K562 (cell line): Measurements from ENCODE around the gene UNC13C. TPM values are rescaled to one million over a fixed set of nuclear protein-coding genes. Genes with fewer than 3 reads are reported as not detected.

Source experiments
- ATAC-seq: fragments of 200-7000 bp; cut with Tn5 transposase; 3 replicates; pipeline ENCODE4 v1.9.1; 2020; ENCODE audit warnings: moderate library complexity
- BruUV-seq: library from RNA; stranded (reverse); fragments of 400-500 nt; replicated peaks from 2 replicates; lab custom pipeline; 2021; lab: Mats Ljungman, UMichigan
- CTCF ChIA-PET: fragments of 300-600 bp; formaldehyde crosslinking; extraction: SDS; loops from one replicate; lab custom pipeline; 2021; ENCODE audit warnings: low intra/inter-chr PET ratio; lab: Yijun Ruan, JAX
- POLR2A ChIA-PET: fragments of 300-600, 350-650 bp; sonication (Branson Sonifier 250); formaldehyde crosslinking; extraction: SDS; loops from one replicate; lab custom pipeline; 2021; ENCODE audit warnings: antibody characterized with exemption, inconsistent platforms; lab: Yijun Ruan, JAX
- DNase-seq, 4 experiments: peaks; one replicate each; pipeline versions ENCODE4 v3.0.0 to v3.0.0-alpha.2; 2011 to 2018; ENCODE audit warnings: low spot score in 3 of 4, mixed read lengths in 3 of 4; ENCODE audit errors: extremely low read depth in 1 of 4
- FAIRE-seq: peaks from 2 replicates; lab custom pipeline; 2011; peaks lifted over from hg19 to GRCh38; lab: Jason Lieb, UNC
- H2AFZ ChIP-seq: 2 replicates; pipeline ENCODE4 v1.6.0; 2011; ENCODE audit warnings: low read depth, low read length, control low read depth, inconsistent platforms
- H3K27ac ChIP-seq: fragments of 200-600 bp; 3 replicates; pipeline ENCODE4 v1.8.0; 2011; ENCODE audit warnings: low read depth, mild to moderate bottlenecking, control low read depth, inconsistent platforms, low read length, moderate library complexity, mixed read lengths; ENCODE audit errors: extremely low read depth
- H3K27me3 ChIP-seq, 2 experiments: fragments of 300-600 bp in 1 of 2; 2 replicates in 1 of 2; 3 replicates in 1 of 2; pipeline versions ENCODE4 v1.6.0 to v1.8.0; 2011; ENCODE audit warnings: inconsistent platforms in 2 of 2, low read length in 2 of 2, mild to moderate bottlenecking in 1 of 2, mixed read lengths in 1 of 2, moderate library complexity in 1 of 2; ENCODE audit not compliant: control insufficient read depth in 2 of 2, insufficient read depth in 2 of 2
- H3K36me3 ChIP-seq: fragments of 300-600 bp; 3 replicates; pipeline ENCODE4 v1.8.0; 2011; ENCODE audit warnings: mild to moderate bottlenecking, low read length, inconsistent platforms; ENCODE audit not compliant: control insufficient read depth, insufficient read depth
- H3K4me1 ChIP-seq, 2 experiments: fragments of 200-600 bp in 1 of 2; replicated peaks in 1 of 2; 2 replicates in 1 of 2; 3 replicates in 1 of 2; pipeline versions ENCODE4 v1.5.1 to v1.8.0; 2011; ENCODE audit warnings: inconsistent platforms in 2 of 2, low read length in 2 of 2, mild to moderate bottlenecking in 1 of 2, mixed read lengths in 1 of 2, moderate library complexity in 1 of 2; ENCODE audit not compliant: control insufficient read depth in 2 of 2, insufficient read depth in 2 of 2
- H3K4me2 ChIP-seq: 2 replicates; pipeline ENCODE4 v1.6.1; 2011; ENCODE audit warnings: low read length, control low read depth, inconsistent platforms, mixed read lengths; ENCODE audit not compliant: insufficient read depth
- H3K4me3 ChIP-seq: fragments of 200-600 bp; sonication (generic), shearing (Covaris generic); 2 replicates; pipeline ENCODE4 v1.5.1; 2016; ENCODE audit warnings: control low read depth, inconsistent platforms
- H3K79me2 ChIP-seq: fragments of 200-600 bp; 3 replicates; pipeline ENCODE4 v1.8.0; 2011; ENCODE audit warnings: low read length, inconsistent platforms; ENCODE audit not compliant: control insufficient read depth, insufficient read depth
- H3K9ac ChIP-seq, 2 experiments: 2 replicates each; pipeline versions ENCODE4 v1.6.0 to v1.6.1; 2011; ENCODE audit warnings: low read depth in 2 of 2, low read length in 2 of 2, control low read depth in 1 of 2, inconsistent platforms in 1 of 2, mild to moderate bottlenecking in 1 of 2, mixed read lengths in 1 of 2; ENCODE audit not compliant: insufficient read depth in 1 of 2
- H3K9me1 ChIP-seq: one replicate; pipeline ENCODE4 v1.6.0; 2011; ENCODE audit warnings: inconsistent platforms, mild to moderate bottlenecking, low read length, moderate library complexity; ENCODE audit not compliant: control insufficient read depth, insufficient read depth
- H3K9me3 ChIP-seq: replicated peaks from 2 replicates; pipeline ENCODE4 v1.5.1; 2011; ENCODE audit warnings: low read depth, low read length, inconsistent platforms; ENCODE audit not compliant: control insufficient read depth, insufficient read depth
- H4K20me1 ChIP-seq: replicated peaks from 2 replicates; pipeline ENCODE4 v1.6.1; 2011; ENCODE audit warnings: low read length, inconsistent platforms, mixed read lengths; ENCODE audit not compliant: control insufficient read depth, insufficient read depth
- BCOR ChIP-seq: fragments of 450-650 bp; IDR thresholded peaks from 2 replicates; pipeline ENCODE4 v1.6.1; 2016
- CBFA2T2 ChIP-seq: fragments of 450-650 bp; conservative IDR thresholded peaks from 2 replicates; pipeline ENCODE4 v1.6.1; 2017; ENCODE audit warnings: mild to moderate bottlenecking
- DPF2 ChIP-seq: fragments of 450-650 bp; IDR thresholded peaks from 2 replicates; pipeline ENCODE4 v1.6.1; 2016
- FOXA3 ChIP-seq, 2 experiments: fragments of 450-650 bp in 1 of 2; sonication (generic) in 1 of 2; formaldehyde crosslinking; IDR thresholded peaks in 1 of 2; conservative IDR thresholded peaks in 1 of 2; 2 replicates each; pipeline versions ENCODE4 v1.4.0 to v1.8.0; 2020 to 2022; ENCODE audit warnings: mild to moderate bottlenecking in 2 of 2, missing genetic modification reagents in 1 of 2
- IRF9 ChIP-seq: fragments of 450-650 bp; IDR thresholded peaks from 2 replicates; pipeline ENCODE4 v1.6.1; 2016; ENCODE audit warnings: missing biosample characterization, missing genetic modification characterization
- KDM2B ChIP-seq: fragments of 250-450 bp; sonication (Bioruptor Pico); IDR thresholded peaks from 2 replicates; pipeline ENCODE4 v1.8.0; 2021; ENCODE audit warnings: mild to moderate bottlenecking, moderate library complexity
- NR3C1 ChIP-seq: sonication (generic); formaldehyde crosslinking; IDR thresholded peaks from 2 replicates; pipeline ENCODE4 v1.8.1; 2022; ENCODE audit warnings: missing genetic modification reagents
- PKNOX1 ChIP-seq: fragments of 450-650 bp; IDR thresholded peaks from 2 replicates; pipeline ENCODE4 v1.6.1; 2016
- POLR2AphosphoS2 ChIP-seq: IDR thresholded peaks from 2 replicates; pipeline ENCODE4 v1.6.1; 2012; ENCODE audit warnings: low read length, improper control_type of control experiment
- POLR2AphosphoS5 ChIP-seq: IDR thresholded peaks from 2 replicates; pipeline ENCODE4 v1.6.1; 2011; ENCODE audit warnings: mild to moderate bottlenecking, low read depth, low read length, moderate library complexity; ENCODE audit not compliant: control insufficient read depth, insufficient read depth
- ZBTB33 ChIP-seq: sonication (generic); formaldehyde crosslinking; IDR thresholded peaks from 2 replicates; pipeline ENCODE4 v1.8.1; 2023; ENCODE audit warnings: mild to moderate bottlenecking, missing genetic modification reagents
- ZHX1 ChIP-seq: fragments of 150-350 bp; conservative IDR thresholded peaks from 2 replicates; pipeline ENCODE4 v1.6.1; 2014; ENCODE audit warnings: low read length
- ZKSCAN1 ChIP-seq: fragments of 150-350 bp; IDR thresholded peaks from 2 replicates; pipeline ENCODE4 v1.6.1; 2016; ENCODE audit warnings: low read depth, low read length
- ZNF165 ChIP-seq: fragments of 250-450 bp; sonication (Bioruptor Pico); IDR thresholded peaks from 2 replicates; pipeline ENCODE4 v1.4.0; 2020; ENCODE audit warnings: borderline replicate concordance
- ZNF212 ChIP-seq: fragments of 450-650 bp; formaldehyde crosslinking; IDR thresholded peaks from 2 replicates; pipeline ENCODE4 v1.4.0; 2020; ENCODE audit warnings: mild to moderate bottlenecking
- ZNF639 ChIP-seq, 2 experiments: fragments of 200-800 bp in 1 of 2; sonication (Bioruptor generic) in 1 of 2; sonication (generic) in 1 of 2; formaldehyde crosslinking in 1 of 2; IDR thresholded peaks in 1 of 2; conservative IDR thresholded peaks in 1 of 2; 2 replicates each; pipeline versions ENCODE4 v1.5.0 to v1.6.1; 2016 to 2020; ENCODE audit warnings: missing compliant biosample characterization in 1 of 2, missing genetic modification characterization in 1 of 2, missing genetic modification reagents in 1 of 2
- whole genome bisulfite sequencing: fragments of 100-300 bp; shearing (Covaris generic); methylation state at CpG from one replicate; pipeline ENCODE4 v1.1.6; 2016; ENCODE audit warnings: low coverage, mixed read lengths; ENCODE audit not compliant: insufficient coverage; ENCODE audit errors: missing lambda C conversion rate; 5-methylcytosine and 5-hydroxymethylcytosine counted together
- in situ Hi-C: fragments of 300-500 bp; cut with MboI; formaldehyde crosslinking; loops from 4 replicates; pipeline ENCODE4 v1.15.0; 2018; ENCODE audit warnings: inconsistent platforms, mixed read lengths
- intact Hi-C: fragments of 100-400 bp; cut with micrococcal nuclease; formaldehyde crosslinking; loops from 2 replicates; pipeline ENCODE4 v1.14.2; 2022
- polyA plus RNA-seq, 8 experiments: library from polyadenylated mRNA; depleted of rRNA in 4 of 8; stranded (reverse) in 5 of 8; unstranded in 3 of 8; fragments of >200 nt; fragmentation: Nextera tagmentation in 2 of 8; fragmentation: Illumina TruSeq in 1 of 8; extraction: Ambion mirVana in 2 of 8; extraction: Trizol in 1 of 8; gene quantifications; 2 replicates each; pipeline versions ENCODE4 v1.2.1 to v1.2.3, GENCODE V29; 2011 to 2014; ENCODE audit warnings: inconsistent platforms in 1 of 8, missing spikeins in 1 of 8
- total RNA-seq, 7 experiments: library from RNA; depleted of rRNA in 6 of 7; stranded (reverse); fragments of >200 nt in 6 of 7; fragmentation: Illumina TruSeq in 2 of 7; extraction: Trizol in 2 of 7; gene quantifications; 2 replicates each; pipeline versions ENCODE4 v1.2.1 to v1.2.3, GENCODE V29; 2011 to 2021; ENCODE audit warnings: low replicate concordance in 1 of 7

UNC13C gene
- total and polyA plus RNA-seq, 9 of the 15 experiments (the other 6 are each of a cell fraction or from before 2014, with no cell fraction given): not detected

GRCh38 chr15:54428596-54428995 lies 450.4 kb downstream of the UNC13C start:
- ATAC-seq (no peak), DNase-seq (no peak), FAIRE-seq (no peak)
- Histone ChIP-seq H4K20me1 (no peaks in the 10 kb centered on the region), H3K9me3 (no peaks in the 10 kb centered on the region), H3K9ac (no peak overlapping the region), H3K4me1 (no peaks in the 10 kb centered on the region), H3K4me2 (no peak overlapping the region), H3K27ac (no peak overlapping the region), H3K9me1 (no peaks in the 10 kb centered on the region), H3K36me3 (no peaks in the 10 kb centered on the region), H3K27me3 (no peaks in the 10 kb centered on the region), H3K4me3 (no peak overlapping the region), H2AFZ (no peak overlapping the region), H3K79me2 (no peaks in the 10 kb centered on the region)
- BruUV-seq: no TSS peak
- 4% methylated on average over 4 of the region's 4 CpGs for WGBS
- POLR2A ChIA-PET: no interaction called here
- intact Hi-C loops: no loop called here
- CTCF ChIA-PET: no interaction called here
- in situ Hi-C loops: no loop called here
- TF ChIP-seq KDM2B (no peak), POLR2AphosphoS5 (no peak), PKNOX1 (no peak), POLR2AphosphoS2 (no peak), ZNF165 (no peak), ZBTB33 (CRISPR knock-in tag) (no peak), FOXA3 (CRISPR knock-in tag; conservative IDR thresholded peaks at IDR 0.05 in 1 of 2, IDR thresholded peaks at IDR 0.05 in 1 of 2) (no peak), CBFA2T2 (no peak), ZKSCAN1 (no peak), ZNF639 (CRISPR knock-in tag; conservative IDR thresholded peaks at IDR 0.05 in 1 of 2, IDR thresholded peaks at IDR 0.05 in 1 of 2) (no peak), IRF9 (no peak), NR3C1 (CRISPR knock-in tag) (no peak), BCOR (no peak), ZHX1 (no peak), DPF2 (no peak), ZNF212 (CRISPR knock-in tag) (no peak)
